Cardiac septum (tissue), 1 donor: ENCODE measurements around the gene ANKS1A. TPM values are rescaled to one million over a fixed set of nuclear protein-coding genes. Genes with fewer than 3 reads are reported as not detected.
"Not testable (repeated sequence)": the region's sequence is repeated elsewhere in the genome, so short reads cannot be mapped to it uniquely, and the experiment has no call there.

Experiments
- DNase-seq: peaks from one replicate; pipeline ENCODE4 v3.0.0-alpha.2; 2020; ENCODE audit warnings: low spot score
- intact Hi-C: fragments of 100-400 bp; cut with DNase I; formaldehyde crosslinking; loops from one replicate; pipeline ENCODE4 v1.14.0; 2022
- total RNA-seq: library from RNA; stranded (reverse); fragmentation: NEBNext Ultra II Directional; extraction: Animal tissue kit (Norgen Biotek cat#: 25700); gene quantifications from one replicate; pipeline ENCODE4 v1.2.1, GENCODE V29; 2021
- donor health status: DM: no; HTN: no; CAD: no.

ANKS1A gene
- total RNA-seq, 1 donor from 2014 or later, result 29.5 TPM

DNA sequence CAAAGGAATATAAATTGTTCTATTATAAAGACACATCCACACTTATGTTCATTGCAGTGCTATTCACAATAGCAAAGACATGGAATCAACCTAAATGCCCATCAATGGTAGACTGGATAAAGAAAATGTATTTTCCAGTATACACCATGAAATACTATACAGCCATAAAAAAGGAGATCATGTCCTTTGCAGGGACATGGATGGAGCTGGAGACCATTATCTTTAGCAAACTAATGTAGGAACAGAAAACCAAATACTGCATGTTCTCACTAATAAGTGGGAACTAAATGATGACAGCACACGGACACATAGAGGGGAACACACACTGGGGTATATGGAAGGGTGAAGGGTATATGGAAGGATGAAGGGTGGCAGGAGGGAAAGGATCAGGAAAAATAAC lies 5.0 kb upstream of the ANKS1A start:
- intact Hi-C loops, result not testable (repeated sequence)

DNA sequence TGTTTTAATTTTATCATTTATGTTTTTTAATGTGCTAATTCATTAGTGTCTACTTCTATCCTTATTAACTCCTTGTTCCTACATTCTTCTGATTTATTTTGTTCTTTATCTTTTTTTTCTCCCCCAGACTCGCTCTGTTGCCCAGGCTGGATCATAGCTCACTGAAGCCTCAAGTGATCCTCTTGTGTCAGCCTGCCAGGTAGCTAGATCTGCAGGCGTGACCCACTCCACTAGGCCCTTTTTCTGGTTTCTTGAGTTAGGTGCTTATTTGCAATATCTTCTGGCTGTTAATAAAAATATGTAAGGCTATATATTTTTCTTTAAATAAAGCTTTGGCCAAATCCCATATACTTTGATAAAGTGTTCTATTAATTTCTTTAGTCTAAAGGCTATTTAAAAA lies 4.1 kb upstream of the ANKS1A start:
- intact Hi-C loops, result loop anchor here (5.0 kb wide), 3 partner anchors 87 to 128 kb away; partner anchors contain the start of genes BLTP3A and SNRPC
- DNase-seq, result no peak

More for the DNA sequence above, 5.0 kb upstream of the ANKS1A start:
- not testable (repeated sequence) for DNase-seq

DNA sequence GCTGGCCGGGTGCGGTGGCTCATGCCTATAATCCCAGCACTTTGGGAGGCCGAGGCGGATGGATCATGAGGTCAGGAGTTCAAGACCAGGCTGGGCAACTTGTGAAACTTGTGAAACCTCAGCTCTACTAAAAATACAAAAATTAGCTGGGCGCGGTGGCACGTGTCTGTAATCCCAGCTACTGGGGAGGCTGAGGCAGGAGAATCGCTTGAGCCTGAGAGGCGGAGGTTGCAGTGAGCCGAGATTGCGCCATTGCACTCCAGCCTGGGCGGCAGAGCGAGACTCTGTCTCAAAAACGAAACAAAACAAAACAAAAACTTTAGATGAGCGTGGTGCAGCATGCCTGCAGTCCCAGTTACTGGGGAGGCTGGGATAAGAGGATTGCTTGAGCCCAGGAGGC lies 3.2 kb upstream of the ANKS1A start:
- intact Hi-C loops, result loop anchor here (5.0 kb wide), 3 partner anchors 86 to 129 kb away; partner anchors contain the start of genes BLTP3A and SNRPC
- not testable (repeated sequence) for DNase-seq

DNA sequence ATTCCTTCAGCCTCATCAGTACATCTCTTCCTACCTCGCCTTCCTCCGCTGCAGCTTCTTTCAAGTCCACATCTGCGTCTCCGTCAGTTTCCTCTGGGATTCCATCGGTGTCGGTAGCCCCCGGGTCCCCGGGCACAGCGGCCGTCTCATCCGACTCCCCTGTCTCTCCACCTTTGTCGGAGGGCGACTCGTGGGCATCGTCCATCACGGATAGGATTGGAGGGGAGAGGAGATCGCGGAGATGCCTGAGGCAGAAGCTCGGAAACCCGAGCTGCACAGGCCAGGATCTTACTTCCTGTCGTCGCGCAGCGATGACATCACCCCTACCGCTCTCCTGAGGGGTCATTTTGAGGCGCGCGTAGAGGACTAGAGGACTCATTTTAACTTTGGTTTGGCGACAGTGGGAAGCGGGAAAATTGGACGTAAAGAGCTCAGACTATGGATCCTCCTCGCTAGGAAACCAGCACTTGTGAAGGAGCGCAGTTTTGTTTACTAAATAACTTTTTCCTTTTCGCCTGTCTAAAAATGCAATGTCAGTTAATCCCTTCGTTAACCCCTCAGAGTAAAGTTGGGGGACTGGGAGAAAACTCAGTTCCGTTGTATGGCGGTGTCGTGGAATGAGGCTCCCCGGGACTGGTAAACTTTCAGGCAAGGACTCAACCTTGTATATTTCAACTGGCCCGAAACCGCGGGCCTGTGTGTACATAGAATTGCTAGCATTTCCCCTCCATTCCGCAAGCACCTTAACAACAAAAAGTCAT lies 1.1 kb upstream of the ANKS1A start, which contains the start of gene TAF11:
Gene TAF11, minus strand, starts transcription at position 290 of the 761 bp plus-strand sequence. Its CDS starts 85 bp downstream, at position 205.
- intact Hi-C loops, result loop anchor here (5.0 kb wide), 3 partner anchors 84 to 131 kb away; partner anchors contain the start of genes BLTP3A and SNRPC
- peak; percentile 95 for DNase-seq

DNA sequence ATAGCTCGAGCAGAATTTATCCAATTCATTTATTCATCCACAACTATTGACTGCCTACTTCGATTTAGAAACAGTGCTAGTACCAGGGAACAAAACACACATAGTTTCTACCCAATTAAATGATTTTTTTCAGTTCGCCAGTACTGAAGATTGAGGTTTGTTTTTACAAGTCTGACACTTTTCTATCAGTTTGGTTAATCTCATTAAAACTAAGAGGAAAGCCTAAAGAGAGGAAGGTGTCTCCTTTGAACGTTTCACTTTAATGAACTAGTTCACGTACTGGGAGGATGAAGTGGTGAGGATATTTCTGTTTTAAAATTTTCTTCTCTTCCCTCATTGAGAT lies 570 bp upstream of the ANKS1A start:
- intact Hi-C loops, result loop anchor here (5.0 kb wide), 3 partner anchors 84 to 131 kb away; partner anchors contain the start of genes BLTP3A and SNRPC
- no peak for DNase-seq

DNA sequence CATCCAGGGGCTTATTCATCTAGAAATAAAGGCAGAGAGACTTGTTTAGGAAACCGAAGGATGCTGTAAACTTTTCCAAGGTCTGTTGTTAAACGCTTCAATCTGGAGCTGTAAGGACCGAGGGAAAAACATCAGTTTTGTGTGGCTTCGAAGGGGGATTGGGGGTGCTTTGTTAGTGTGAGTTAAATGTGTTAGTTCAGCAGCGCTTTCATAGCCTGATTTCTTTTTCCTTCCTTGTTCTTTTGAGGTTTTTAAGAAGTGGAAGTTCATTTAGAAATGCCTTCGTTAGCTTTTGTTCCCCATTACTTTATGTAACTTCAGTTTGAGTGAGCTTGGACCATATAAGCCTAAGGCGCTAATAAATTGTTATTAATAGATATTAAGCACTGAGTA lies 1.5 kb downstream of the ANKS1A start:
- intact Hi-C loops, result no loop called here
- DNase-seq, result no peak

DNA sequence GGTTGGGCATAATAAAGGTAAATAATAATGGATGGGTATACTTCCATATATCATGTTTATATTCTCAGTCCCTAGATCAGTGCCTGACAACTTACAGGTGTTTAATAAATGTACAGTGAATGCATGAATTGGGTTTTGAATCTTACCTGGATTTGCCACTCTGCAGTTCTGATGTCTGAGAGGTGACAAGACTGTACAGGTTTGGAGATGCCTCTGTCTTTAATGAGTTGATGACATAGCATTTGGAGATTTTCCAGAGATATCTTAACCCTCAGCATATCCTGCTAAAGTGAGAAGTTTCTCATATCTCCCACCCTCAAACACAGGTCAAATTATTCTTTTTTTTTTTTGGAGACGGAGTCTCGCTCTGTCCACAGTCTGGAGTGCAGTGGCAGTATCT lies 2.2 kb downstream of the ANKS1A start:
- DNase-seq, result no peak
- intact Hi-C loops, result no loop called here

DNA sequence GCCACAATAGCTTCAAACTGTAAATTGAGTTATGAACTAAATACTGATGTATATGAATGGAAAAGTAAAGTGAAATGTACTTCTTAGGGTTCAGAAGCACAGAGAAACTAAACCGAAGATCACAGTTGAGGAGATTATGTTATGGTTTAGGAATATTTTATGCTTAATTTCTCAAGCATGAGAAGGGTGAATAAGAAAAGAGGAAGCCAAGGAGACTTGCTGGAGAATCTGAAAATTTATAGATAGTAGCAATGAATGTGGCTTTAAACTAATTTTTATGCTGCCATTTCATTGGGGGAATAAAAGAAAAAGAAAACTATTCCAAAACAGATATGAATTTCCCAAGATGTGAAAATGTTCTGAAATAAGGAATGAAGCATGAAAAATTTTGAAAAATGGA lies 5.6 kb downstream of the ANKS1A start:
- intact Hi-C loops, result no loop called here

DNA sequence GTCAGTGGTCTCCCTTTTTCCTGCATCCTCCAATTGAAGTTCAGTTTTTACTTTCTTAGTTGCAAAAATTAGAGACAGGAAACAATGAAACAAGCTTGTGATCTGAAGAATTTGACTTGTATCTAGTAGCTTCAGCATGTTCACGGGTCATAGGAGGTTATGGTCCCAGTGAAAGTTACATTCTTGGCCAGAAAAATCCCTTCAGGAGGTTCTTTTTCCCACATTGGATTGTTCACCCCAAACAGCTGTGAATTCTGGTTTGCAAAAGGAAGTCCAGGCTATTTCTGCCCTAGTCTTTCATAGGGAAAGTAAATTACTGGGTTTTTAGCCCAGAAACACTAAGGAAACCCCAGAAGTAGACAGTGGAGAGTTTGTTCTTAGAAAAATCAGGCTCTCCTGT lies 8.1 kb downstream of the ANKS1A start:
- DNase-seq, result no peak
- intact Hi-C loops, result no loop called here

More for the DNA sequence above, 5.6 kb downstream of the ANKS1A start:
- DNase-seq, result no peak

DNA sequence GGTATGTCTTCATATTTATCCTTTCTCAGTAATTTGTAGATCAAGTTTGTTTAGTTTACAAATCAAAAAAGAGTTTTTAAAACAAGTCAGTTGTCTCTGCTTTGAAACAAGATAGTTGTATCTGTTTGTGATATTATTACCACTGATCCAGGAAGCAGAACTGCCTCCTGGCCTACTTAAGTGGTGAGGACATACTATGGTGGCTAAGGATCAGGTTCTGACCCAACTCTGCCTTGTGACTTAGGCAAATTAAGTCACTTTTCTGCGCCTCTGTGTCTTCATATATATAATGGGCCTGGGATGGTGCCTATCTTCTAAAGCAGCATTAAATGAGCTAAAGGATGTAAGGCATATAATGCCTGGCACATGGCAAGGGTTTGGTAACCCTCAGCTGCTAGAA lies 8.7 kb downstream of the ANKS1A start:
- intact Hi-C loops, result no loop called here

DNA sequence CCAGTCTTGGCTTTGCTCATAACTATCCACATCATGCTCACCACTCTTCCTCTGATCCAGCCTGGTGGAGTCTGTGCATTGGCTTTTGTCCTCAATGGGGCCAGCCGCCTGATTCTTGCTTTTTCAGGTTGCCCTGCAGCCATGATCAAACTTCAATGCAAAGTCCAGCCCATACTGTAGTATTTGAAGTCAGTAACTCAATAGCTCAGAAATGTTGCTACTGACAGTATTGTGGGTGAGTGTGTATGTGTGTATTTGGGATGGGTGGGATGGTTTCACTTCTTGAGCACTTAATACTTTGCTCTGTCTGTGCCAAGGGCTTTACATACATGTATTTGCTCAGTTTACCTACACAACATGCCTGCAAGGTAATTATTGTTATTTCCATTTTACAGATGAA lies 10.7 kb downstream of the ANKS1A start:
- DNase-seq, intact Hi-C loops: not testable (repeated sequence)

More for the DNA sequence above, 8.7 kb downstream of the ANKS1A start:
- DNase-seq, result no peak

DNA sequence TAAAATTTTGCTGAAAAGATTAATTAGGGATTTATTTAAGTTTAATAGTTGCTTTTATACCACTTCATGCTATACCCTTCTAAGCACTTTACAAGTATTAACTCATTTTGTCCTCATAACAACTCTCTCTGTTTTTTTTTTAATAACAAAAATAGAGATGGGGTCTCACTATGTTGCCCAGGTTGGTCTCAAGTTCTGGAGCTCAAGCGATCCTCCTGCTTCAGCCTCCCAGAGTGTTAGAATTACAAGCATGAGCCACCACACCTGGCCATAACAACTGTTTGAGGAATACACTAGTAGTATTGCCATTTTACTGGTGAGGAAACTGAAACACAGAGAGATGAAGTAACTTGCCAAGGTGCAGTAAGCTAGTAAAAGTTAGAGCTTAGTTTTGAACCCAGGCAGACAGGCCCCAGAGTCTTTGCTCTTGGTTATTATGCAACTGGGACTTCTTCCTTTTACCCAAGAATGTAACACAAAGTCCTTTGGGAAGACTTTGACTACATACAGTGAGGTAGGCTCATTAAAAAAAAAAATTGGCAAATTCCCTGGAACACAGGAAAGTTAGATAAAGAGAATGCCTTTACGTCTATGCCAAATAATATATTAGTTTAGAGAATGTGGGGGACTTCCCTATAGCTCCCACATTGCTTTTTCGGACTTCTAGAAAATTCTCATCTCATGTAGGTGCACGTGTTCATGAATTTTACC lies 11.4 kb downstream of the ANKS1A start:
- DNase-seq, result no peak
- intact Hi-C loops, result no loop called here

DNA sequence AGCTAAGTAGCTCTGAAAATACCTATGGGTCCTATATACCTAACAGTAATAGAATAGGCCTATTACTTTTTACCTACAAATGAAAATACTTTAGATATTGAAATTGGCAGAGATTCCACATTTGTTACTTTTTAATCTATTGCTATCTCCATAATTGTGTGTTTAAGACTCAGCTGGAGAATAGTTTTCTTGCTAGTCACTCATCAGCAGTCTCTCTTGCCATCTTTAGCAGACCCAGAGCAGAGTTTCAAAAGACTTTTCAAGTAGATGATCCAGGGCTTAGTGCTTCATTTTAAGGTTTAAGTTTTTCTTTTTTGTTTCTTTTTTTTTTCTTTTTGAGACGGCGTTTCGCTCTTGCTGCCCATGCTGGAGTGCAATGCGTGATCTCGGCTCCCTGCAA lies 12.9 kb downstream of the ANKS1A start:
- intact Hi-C loops, result no loop called here
- no peak for DNase-seq

DNA sequence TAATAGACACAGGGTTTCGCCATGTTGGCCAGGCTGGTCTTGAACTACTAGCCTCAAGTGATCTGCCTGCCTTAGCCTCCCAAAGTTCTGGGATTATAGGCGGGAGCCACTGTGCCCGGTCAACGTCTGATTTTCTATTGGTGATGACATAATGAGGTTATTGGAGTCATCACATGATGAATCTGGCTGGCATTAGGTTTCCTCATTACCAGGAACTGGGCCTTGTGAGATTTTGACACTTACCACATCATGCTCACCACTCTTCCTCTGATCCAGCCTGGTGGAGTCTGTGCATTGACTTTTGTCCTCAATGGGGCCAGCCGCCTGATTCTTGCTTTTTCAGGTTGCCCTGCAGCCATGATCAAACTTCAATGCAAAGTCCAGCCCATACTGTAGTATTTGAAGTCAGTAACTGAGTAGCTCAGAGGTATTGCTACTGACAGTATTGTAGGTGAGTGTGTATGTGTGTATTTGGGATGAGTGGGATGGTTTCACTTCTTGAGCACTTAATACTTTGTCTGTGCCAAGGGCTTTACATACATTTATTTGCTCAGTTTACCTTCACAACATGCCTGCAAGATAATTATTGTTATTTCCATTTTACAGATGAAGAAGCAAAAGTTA lies 16.0 kb downstream of the ANKS1A start:
- intact Hi-C loops, result no loop called here
- DNase-seq, result no peak

DNA sequence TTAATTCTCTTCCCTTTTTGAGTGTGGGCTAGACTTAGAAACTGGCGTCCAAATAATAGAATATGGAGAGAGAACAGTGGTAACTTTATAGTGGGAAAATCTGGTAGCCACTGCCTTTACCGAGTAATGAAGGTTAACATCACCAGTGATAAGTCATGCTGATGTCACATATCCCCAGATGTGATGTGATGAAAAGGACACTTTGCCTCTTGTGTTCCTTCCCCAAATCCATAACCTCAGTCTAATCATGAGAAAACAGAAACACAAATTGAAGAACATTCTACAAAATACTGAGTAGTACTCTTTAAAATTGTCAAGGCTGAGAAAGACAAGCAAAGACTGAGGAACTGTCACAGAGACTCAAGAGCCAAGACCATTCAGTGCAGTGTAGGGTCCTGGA lies 17.8 kb downstream of the ANKS1A start:
- intact Hi-C loops, result no loop called here
- no peak for DNase-seq

DNA sequence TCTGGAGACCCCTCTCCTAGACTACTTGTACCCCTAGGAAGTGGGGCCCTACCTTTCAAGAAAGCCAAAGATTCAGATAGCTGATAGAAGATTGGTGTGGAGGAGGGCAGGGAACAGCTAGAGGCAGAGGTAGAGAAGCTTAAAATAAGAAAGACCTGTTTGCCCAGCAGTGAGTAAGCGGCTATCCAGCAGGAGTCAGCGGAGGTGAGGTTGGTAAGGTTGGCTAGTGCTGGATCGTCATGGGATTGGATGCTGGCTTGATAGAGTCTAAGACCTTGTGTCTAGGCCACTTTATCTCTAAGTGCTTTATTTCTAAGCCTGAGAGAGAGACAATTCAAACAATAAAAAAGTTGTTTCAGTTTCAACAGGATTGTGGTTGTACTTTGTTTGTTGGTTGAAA lies 19.1 kb downstream of the ANKS1A start:
- intact Hi-C loops, result no loop called here
- DNase-seq, result no peak

DNA sequence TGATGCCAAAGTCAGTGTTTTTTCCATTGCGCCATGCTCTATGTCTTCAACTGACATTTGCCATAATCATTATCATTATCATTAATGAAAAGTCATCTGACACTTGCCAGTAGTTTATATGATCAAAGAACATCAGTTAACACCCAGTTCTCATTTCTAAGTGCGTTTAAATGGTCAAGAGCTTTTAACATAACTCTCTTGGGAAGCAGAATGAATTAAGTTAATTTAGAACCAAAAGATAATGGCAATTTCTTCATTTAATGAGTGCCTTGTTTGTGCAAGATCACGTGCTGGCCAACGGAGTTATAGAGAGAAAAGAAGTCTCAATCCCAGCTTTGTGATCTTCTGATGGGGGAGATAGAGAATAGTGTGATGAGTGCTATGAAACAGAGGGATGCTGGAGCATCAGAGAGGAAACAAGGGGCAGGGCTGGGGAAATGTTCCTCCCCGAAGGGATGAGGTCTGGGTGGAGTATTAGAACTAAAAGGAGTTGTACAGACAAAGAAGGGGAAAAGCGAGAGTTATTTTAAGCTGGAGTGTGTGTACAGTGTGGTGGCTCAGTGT lies 20.3 kb downstream of the ANKS1A start:
- intact Hi-C loops, result no loop called here
- no peak for DNase-seq

DNA sequence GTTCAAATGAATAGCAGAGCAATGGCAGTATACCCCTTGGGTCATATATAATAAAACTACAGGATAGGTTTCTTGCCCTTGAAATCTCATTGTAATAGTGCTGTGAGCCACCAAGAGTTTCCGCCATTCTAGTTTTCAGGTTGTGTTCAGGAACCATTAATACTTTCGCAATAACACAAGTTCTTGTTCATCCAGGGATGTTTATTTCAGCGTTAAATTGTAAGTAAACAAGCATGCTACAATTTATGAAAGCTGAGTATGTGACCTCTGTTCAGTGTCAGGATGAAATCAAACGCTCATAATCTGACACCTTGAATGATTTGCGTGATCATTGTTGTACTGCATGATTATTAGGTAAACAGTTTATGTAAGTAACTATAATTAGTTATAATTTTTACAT lies 22.8 kb downstream of the ANKS1A start:
- DNase-seq, result no peak
- intact Hi-C loops, result no loop called here

DNA sequence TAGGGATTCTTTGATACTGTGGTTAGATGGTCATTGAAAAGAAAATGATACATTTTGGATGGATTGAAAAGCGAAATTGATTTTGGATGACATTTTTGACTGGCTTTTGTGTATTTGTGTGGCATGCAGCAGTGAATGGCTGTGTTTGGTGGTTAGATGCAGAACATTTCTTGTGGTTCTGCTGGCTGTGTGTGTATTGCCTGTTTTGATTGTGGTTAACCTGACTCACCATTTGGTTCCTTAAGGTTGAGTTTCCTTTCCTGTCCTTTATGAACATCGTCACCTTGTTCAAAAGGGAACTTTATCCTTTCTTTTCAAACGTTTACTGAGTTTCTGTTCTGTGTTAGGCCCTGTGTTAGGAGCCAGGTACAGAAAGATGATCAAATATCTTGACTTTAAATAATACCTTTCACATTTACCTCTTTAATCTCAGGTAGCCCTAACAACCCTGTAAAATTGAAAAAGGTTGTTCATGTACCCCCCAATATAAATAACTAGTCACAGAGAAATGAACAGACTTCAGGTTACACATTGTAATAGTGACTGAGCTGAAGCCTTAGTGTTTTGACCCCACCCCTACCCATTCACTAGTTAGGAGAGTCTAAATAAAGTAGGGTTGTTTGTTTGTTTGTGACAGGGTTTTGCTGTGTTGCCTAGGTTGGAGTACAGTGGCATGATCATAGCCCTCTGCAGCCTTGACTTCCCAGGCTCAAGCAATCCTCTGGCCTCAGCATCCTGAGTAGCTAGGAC lies 23.8 kb downstream of the ANKS1A start:
- no peak for DNase-seq
- intact Hi-C loops, result no loop called here
